Fibroblast of lung (primary cell): Measurements from ENCODE around the gene NCAM2. TPM values are rescaled to one million over a fixed set of nuclear protein-coding genes. Genes with fewer than 3 reads are reported as not detected.

Experiments
- DNase-seq, 2 donors: peaks; one replicate each; pipeline versions ENCODE4 v3.0.0 to v3.0.0-alpha.2; 2010; ENCODE audit warnings: low read depth in 2 of 2
- H2AFZ ChIP-seq: 2 replicates; pipeline ENCODE4 v1.5.1; 2012; ENCODE audit warnings: low read length, control low read depth, inconsistent platforms
- H3K27ac ChIP-seq: 2 replicates; pipeline ENCODE4 v1.5.1; 2011; ENCODE audit warnings: low read length, control low read depth; ENCODE audit not compliant: insufficient read depth
- H3K27me3 ChIP-seq: 2 replicates; pipeline ENCODE4 v1.5.1; 2011; ENCODE audit warnings: mild to moderate bottlenecking, low read length; ENCODE audit not compliant: control insufficient read depth, insufficient read depth
- H3K36me3 ChIP-seq: 2 replicates; pipeline ENCODE4 v1.5.1; 2011; ENCODE audit warnings: low read length; ENCODE audit not compliant: control insufficient read depth, insufficient read depth
- H3K4me1 ChIP-seq: 2 replicates; pipeline ENCODE4 v1.5.1; 2011; ENCODE audit warnings: low read length; ENCODE audit not compliant: control insufficient read depth, insufficient read depth; ENCODE audit errors: extremely low read depth
- H3K4me2 ChIP-seq: 2 replicates; pipeline ENCODE4 v1.5.1; 2011; ENCODE audit warnings: low read length, control low read depth; ENCODE audit not compliant: insufficient read depth; ENCODE audit errors: extremely low read depth
- H3K4me3 ChIP-seq, 4 experiments: fragments of 200-600 bp in 1 of 4; sonication (generic) in 1 of 4; replicated peaks in 1 of 4; 2 replicates each; pipeline ENCODE4 v1.5.1; 2011 to 2016; ENCODE audit warnings: low read length in 4 of 4, low read depth in 3 of 4, mild to moderate bottlenecking in 3 of 4, control low read depth in 2 of 4, inconsistent platforms in 1 of 4, mixed read lengths in 1 of 4; ENCODE audit not compliant: insufficient read depth in 1 of 4; ENCODE audit errors: control extremely low read depth in 1 of 4
- H3K79me2 ChIP-seq: 2 replicates; pipeline ENCODE4 v1.5.1; 2012; ENCODE audit warnings: mild to moderate bottlenecking, low read length, inconsistent platforms; ENCODE audit not compliant: control insufficient read depth, insufficient read depth
- H3K9ac ChIP-seq: 2 replicates; pipeline ENCODE4 v1.5.1; 2011; ENCODE audit warnings: mild to moderate bottlenecking, low read length, control low read depth; ENCODE audit not compliant: insufficient read depth
- H3K9me3 ChIP-seq: 2 replicates; pipeline ENCODE4 v1.5.1; 2012; ENCODE audit warnings: low read depth, low read length; ENCODE audit not compliant: control insufficient read depth, insufficient read depth
- H4K20me1 ChIP-seq: 2 replicates; pipeline ENCODE4 v1.5.1; 2011; ENCODE audit warnings: low read length; ENCODE audit not compliant: control insufficient read depth, insufficient read depth; ENCODE audit errors: extremely low read depth
- CTCF ChIP-seq, 2 donors: IDR thresholded peaks in 1 of 2; conservative IDR thresholded peaks in 1 of 2; 1 replicate in 1 of 2; 2 replicates in 1 of 2; pipeline ENCODE4 v1.5.1; 2011 to 2012; ENCODE audit warnings: low read length in 2 of 2, control low read depth in 1 of 2, inconsistent platforms in 1 of 2, low read depth in 1 of 2, mild to moderate bottlenecking in 1 of 2
- EZH2 ChIP-seq: IDR thresholded peaks from 2 replicates; pipeline ENCODE4 v1.5.1; 2012; ENCODE audit warnings: low read length, control low read depth, mild to moderate bottlenecking; ENCODE audit errors: missing control alignments
- polyA plus RNA-seq, 2 donors: library from polyadenylated mRNA; depleted of rRNA in 1 of 2; stranded (reverse) in 1 of 2; unstranded in 1 of 2; fragments of >200 nt; gene quantifications; 2 replicates each; pipeline ENCODE4 v1.2.1, GENCODE V29; 2011 to 2012; ENCODE audit warnings: missing spikeins in 1 of 2
- total RNA-seq: library from RNA; depleted of rRNA; stranded (reverse); fragments of >200 nt; gene quantifications from 2 replicates; pipeline ENCODE4 v1.2.1, GENCODE V29; 2014

Gene NCAM2
- total and polyA plus RNA-seq, 2 donors (not counting 1 experiment from before 2014, with no cell fraction given), result 5.6 to 11.1 TPM

- no peak overlapping the region for H3K4me2 ChIP-seq
- no peaks in the 10 kb centered on the region for H3K9me3 ChIP-seq
- H3K27me3 ChIP-seq, result no peaks in the 10 kb centered on the region
- H3K9ac ChIP-seq, result no peak overlapping the region
- no peak overlapping the region for H3K27ac ChIP-seq
- H2AFZ ChIP-seq, result no peak overlapping the region
- TF ChIP-seq EZH2 (no peak), CTCF (conservative IDR thresholded peaks at IDR 0.05 in 1 of 2, IDR thresholded peaks at IDR 0.05 in 1 of 2; ENCODE audit: low read depth in 1 of 2, low read length in 2 of 2) (no peak)
- H3K4me1 ChIP-seq, result no peaks in the 10 kb centered on the region
- no peaks in the 10 kb centered on the region for H3K36me3 ChIP-seq
- H4K20me1 ChIP-seq, result no peaks in the 10 kb centered on the region
- peak in 1 of 2 donors; percentile 6 for DNase-seq
- no peak overlapping the region for H3K4me3 ChIP-seq
- H3K79me2 ChIP-seq, result no peaks in the 10 kb centered on the region
Measured at GRCh38 chr21:21132390-21132789, 134.2 kb downstream of the NCAM2 start.

- no peak overlapping the region for H2AFZ ChIP-seq
- no peaks in the 10 kb centered on the region for H3K4me1 ChIP-seq
- no peaks in the 10 kb centered on the region for H3K79me2 ChIP-seq
- no peak overlapping the region for H3K9ac ChIP-seq
- H3K9me3 ChIP-seq, result no peaks in the 10 kb centered on the region
- H4K20me1 ChIP-seq, result no peaks in the 10 kb centered on the region
- H3K36me3 ChIP-seq, result no peaks in the 10 kb centered on the region
- no peak for TF ChIP-seq EZH2
- no peak for TF ChIP-seq CTCF (conservative IDR thresholded peaks at IDR 0.05 in 1 of 2, IDR thresholded peaks at IDR 0.05 in 1 of 2; ENCODE audit: low read depth in 1 of 2, low read length in 2 of 2)
- no peak overlapping the region for H3K4me3 ChIP-seq
- no peak overlapping the region for H3K27ac ChIP-seq
- no peaks in the 10 kb centered on the region for H3K27me3 ChIP-seq
- DNase-seq, result peak; percentile 25 to 83
- H3K4me2 ChIP-seq, result no peak overlapping the region
Measured at GRCh38 chr21:21137986-21138385, 139.8 kb downstream of the NCAM2 start.

- no peaks in the 10 kb centered on the region for H3K9me3 ChIP-seq
- H3K9ac ChIP-seq, result no peak overlapping the region
- H3K36me3 ChIP-seq, result no peaks in the 10 kb centered on the region
- TF ChIP-seq CTCF (conservative IDR thresholded peaks at IDR 0.05 in 1 of 2, IDR thresholded peaks at IDR 0.05 in 1 of 2; ENCODE audit: low read depth in 1 of 2, low read length in 2 of 2) (no peak), EZH2 (no peak)
- H3K4me2 ChIP-seq, result no peak overlapping the region
- H3K4me1 ChIP-seq, result no peaks in the 10 kb centered on the region
- H3K79me2 ChIP-seq, result no peaks in the 10 kb centered on the region
- no peak overlapping the region for H2AFZ ChIP-seq
- no peak for DNase-seq
- no peak overlapping the region for H3K27ac ChIP-seq
- no peaks in the 10 kb centered on the region for H4K20me1 ChIP-seq
- no peaks in the 10 kb centered on the region for H3K27me3 ChIP-seq
- no peak overlapping the region for H3K4me3 ChIP-seq
Measured at GRCh38 chr21:21146587-21147373, 148.6 kb downstream of the NCAM2 start.
